Measurements from ENCODE around the gene MIGA2. TPM values are rescaled to one million over a fixed set of nuclear protein-coding genes. Genes with fewer than 3 reads are reported as not detected.

The MIGA2 gene
- total RNA-seq, 1 donor from 2014 or later, result 58.2 TPM

- DNase-seq (ENCODE audit: low spot score), result no peak
Measured at GRCh38 chr9:129010267-129010975, 26.0 kb upstream of the MIGA2 start.

- no peak for DNase-seq (ENCODE audit: low spot score)
Measured at GRCh38 chr9:129011170-129011569, 25.3 kb upstream of the MIGA2 start.

GRCh38 chr9:129011761-129012181 lies 24.7 kb upstream of the MIGA2 start:
- no peak for DNase-seq (ENCODE audit: low spot score)

- DNase-seq (ENCODE audit: low spot score), result no peak
Measured at GRCh38 chr9:129012343-129012742, 24.1 kb upstream of the MIGA2 start.

- DNase-seq (ENCODE audit: low spot score), result no peak
Measured at GRCh38 chr9:129012893-129013448, 23.5 kb upstream of the MIGA2 start.

- DNase-seq (ENCODE audit: low spot score), result no peak
Measured at GRCh38 chr9:129013674-129014073, 22.8 kb upstream of the MIGA2 start.

- DNase-seq (ENCODE audit: low spot score), result no peak
Measured at GRCh38 chr9:129014124-129014523, 22.3 kb upstream of the MIGA2 start.

GRCh38 chr9:129014608-129015007 lies 21.8 kb upstream of the MIGA2 start:
- no peak for DNase-seq (ENCODE audit: low spot score)

GRCh38 chr9:129021091-129021490 lies 15.3 kb upstream of the MIGA2 start:
- DNase-seq (ENCODE audit: low spot score), result no peak

GRCh38 chr9:129022037-129022436 lies 14.4 kb upstream of the MIGA2 start:
- DNase-seq (ENCODE audit: low spot score), result no peak

GRCh38 chr9:129023036-129023907 lies 13.2 kb upstream of the MIGA2 start:
- no peak for DNase-seq (ENCODE audit: low spot score)

GRCh38 chr9:129023908-129024233 lies 12.6 kb upstream of the MIGA2 start:
- no peak for DNase-seq (ENCODE audit: low spot score)

GRCh38 chr9:129026442-129027223 lies 9.8 kb upstream of the MIGA2 start:
- DNase-seq (ENCODE audit: low spot score), result peak; percentile 83

- no peak for DNase-seq (ENCODE audit: low spot score)
Measured at GRCh38 chr9:129027224-129027684, 9.2 kb upstream of the MIGA2 start.

GRCh38 chr9:129027685-129028191 lies 8.7 kb upstream of the MIGA2 start:
- DNase-seq (ENCODE audit: low spot score), result no peak

- DNase-seq (ENCODE audit: low spot score), result peak; percentile 98
Measured at GRCh38 chr9:129028192-129028966, 8.0 kb upstream of the MIGA2 start, which contains the start of gene SH3GLB2. Gene SH3GLB2, minus strand, starts transcription at chr9:129028331. Its CDS starts 177 bp downstream, at chr9:129028154.

GRCh38 chr9:129030191-129030590 lies 6.2 kb upstream of the MIGA2 start:
- DNase-seq (ENCODE audit: low spot score), result no peak

- no peak for DNase-seq (ENCODE audit: low spot score)
Measured at GRCh38 chr9:129031514-129031913, 4.9 kb upstream of the MIGA2 start.

GRCh38 chr9:129032541-129033159 lies 3.8 kb upstream of the MIGA2 start:
- DNase-seq (ENCODE audit: low spot score), result no peak

GRCh38 chr9:129033216-129033615 lies 3.2 kb upstream of the MIGA2 start:
- no peak for DNase-seq (ENCODE audit: low spot score)

All from ureter (tissue), 1 donor.